MM.1S (cell line): ENCODE measurements around the gene RRP12.

Experiments used
- CTCF ChIP-seq: fragments of 300-600 bp; sonication (generic); IDR thresholded peaks from 2 replicates; pipeline ENCODE4 v1.5.1; 2016; ENCODE audit warnings: antibody characterized with exemption, low read length, mixed read lengths
- EZH2 ChIP-seq: fragments of 300-600 bp; sonication (generic); optimal IDR thresholded peaks from 2 replicates; pipeline ENCODE3; 2017; ENCODE audit warnings: low read depth, mild to moderate bottlenecking, antibody characterized with exemption, low read length, mixed read lengths
- EZH2phosphoT487 ChIP-seq: fragments of 300-600 bp; sonication (generic); IDR thresholded peaks from 2 replicates; pipeline ENCODE4 v1.6.1; 2018; ENCODE audit warnings: antibody characterized with exemption, low read length

- TF ChIP-seq CTCF (no peak), EZH2 (no peak), EZH2phosphoT487 (no peak)
Measured at GRCh38 chr10:97427571-97428179, 26.5 kb upstream of the RRP12 start.
